HepG2 (cell line): Measurements from ENCODE around the gene TEX261. TPM values are rescaled to one million over a fixed set of nuclear protein-coding genes. Genes with fewer than 3 reads are reported as not detected.

Experiments
- AGO1 ChIP-seq: fragments of 200-400 bp; formaldehyde crosslinking; IDR thresholded peaks from 2 replicates; pipeline ENCODE4 v1.6.1; 2017; ENCODE audit warnings: mild to moderate bottlenecking, low read depth, low read length, moderate library complexity; ENCODE audit not compliant: poor library complexity, severe bottlenecking
- CBX5 ChIP-seq: sonication (generic); formaldehyde crosslinking; IDR thresholded peaks from 2 replicates; pipeline ENCODE4 v1.4.0; 2020; ENCODE audit warnings: missing genetic modification reagents, borderline replicate concordance
- CC2D1A ChIP-seq: sonication (generic); formaldehyde crosslinking; IDR thresholded peaks from 2 replicates; pipeline ENCODE4 v1.8.1; 2023; ENCODE audit warnings: mild to moderate bottlenecking, missing genetic modification reagents
- CEBPZ ChIP-seq: IDR thresholded peaks from 2 replicates; pipeline ENCODE4 v1.6.1; 2012; ENCODE audit warnings: low read length, improper control_type of control experiment
- GABPB1 ChIP-seq: IDR thresholded peaks from 2 replicates; pipeline ENCODE4 v1.6.1; 2016; ENCODE audit warnings: mild to moderate bottlenecking, missing genetic modification reagents, moderate library complexity, missing compliant biosample characterization
- HNRNPH1 ChIP-seq: fragments of 200-400 bp; formaldehyde crosslinking; optimal IDR thresholded peaks from 2 replicates; pipeline ENCODE3; 2017; ENCODE audit warnings: mild to moderate bottlenecking, low read depth, low read length
- HOMEZ ChIP-seq: IDR thresholded peaks from 2 replicates; pipeline ENCODE4 v1.6.1; 2016; ENCODE audit warnings: low read depth
- HOXA5 ChIP-seq: sonication (generic); formaldehyde crosslinking; IDR thresholded peaks from 2 replicates; pipeline ENCODE4 v1.4.0; 2020; ENCODE audit warnings: missing genetic modification reagents
- JARID2 ChIP-seq: sonication (generic); formaldehyde crosslinking; IDR thresholded peaks from 2 replicates; pipeline ENCODE4 v1.8.1; 2023; ENCODE audit warnings: missing genetic modification reagents, inconsistent platforms; ENCODE audit not compliant: insufficient replicate concordance
- KLF11 ChIP-seq: IDR thresholded peaks from 2 replicates; pipeline ENCODE4 v1.6.1; 2016; ENCODE audit warnings: missing compliant biosample characterization
- KLF15 ChIP-seq: sonication (generic); formaldehyde crosslinking; IDR thresholded peaks from 2 replicates; pipeline ENCODE4 v1.8.1; 2023; ENCODE audit warnings: borderline replicate concordance, mild to moderate bottlenecking, inconsistent platforms, missing genetic modification reagents, mixed read lengths
- NFE2L2 ChIP-seq: fragments of 150-350 bp; IDR thresholded peaks from 2 replicates; pipeline ENCODE4 v1.6.1; 2014; ENCODE audit warnings: low read length
- SNAPC2 ChIP-seq: sonication (generic); formaldehyde crosslinking; IDR thresholded peaks from 2 replicates; pipeline ENCODE4 v1.8.1; 2022; ENCODE audit warnings: mild to moderate bottlenecking, missing genetic modification reagents
- SOX6 ChIP-seq, 2 experiments: fragments of 450-650 bp in 1 of 2; sonication (generic) in 1 of 2; formaldehyde crosslinking in 1 of 2; IDR thresholded peaks; 2 replicates each; pipeline versions ENCODE4 v1.4.0 to v1.6.1; 2017 to 2020; ENCODE audit warnings: antibody characterized with exemption in 1 of 2, mild to moderate bottlenecking in 1 of 2, missing genetic modification reagents in 1 of 2
- TAF1 ChIP-seq: sonication (generic); formaldehyde crosslinking; IDR thresholded peaks from 2 replicates; pipeline ENCODE4 v1.4.0; 2020; ENCODE audit warnings: missing genetic modification reagents
- ZMYM4 ChIP-seq: sonication (generic); formaldehyde crosslinking; IDR thresholded peaks from 2 replicates; pipeline ENCODE4 v1.8.1; 2023; ENCODE audit warnings: mild to moderate bottlenecking, missing genetic modification reagents
- ZNF234 ChIP-seq: sonication (generic); formaldehyde crosslinking; conservative IDR thresholded peaks from 2 replicates; pipeline ENCODE4 v1.5.1; 2020; ENCODE audit warnings: mild to moderate bottlenecking, missing genetic modification reagents
- ZNF335 ChIP-seq: sonication (generic); formaldehyde crosslinking; IDR thresholded peaks from 2 replicates; pipeline ENCODE4 v1.4.0; 2020; ENCODE audit warnings: missing genetic modification reagents
- ZNF672 ChIP-seq: sonication (generic); formaldehyde crosslinking; IDR thresholded peaks from 2 replicates; pipeline ENCODE4 v1.8.1; 2022; ENCODE audit warnings: missing genetic modification reagents
- ZNF687 ChIP-seq: sonication (generic); formaldehyde crosslinking; IDR thresholded peaks from 2 replicates; pipeline ENCODE4 v1.5.1; 2020; ENCODE audit warnings: mild to moderate bottlenecking, missing genetic modification reagents, moderate library complexity
- ZNF746 ChIP-seq: sonication (generic); formaldehyde crosslinking; IDR thresholded peaks from 2 replicates; pipeline ENCODE4 v1.8.0; 2022; ENCODE audit warnings: mild to moderate bottlenecking, missing genetic modification reagents
- ZNF775 ChIP-seq: sonication (generic); formaldehyde crosslinking; IDR thresholded peaks from 2 replicates; pipeline ENCODE4 v1.4.0; 2020; ENCODE audit warnings: missing genetic modification reagents, mild to moderate bottlenecking, moderate library complexity, borderline replicate concordance
- ZNF841 ChIP-seq: sonication (generic); formaldehyde crosslinking; IDR thresholded peaks from 2 replicates; pipeline ENCODE4 v1.8.1; 2023; ENCODE audit warnings: missing genetic modification reagents, borderline replicate concordance
- polyA plus RNA-seq, 8 experiments: library from polyadenylated mRNA; depleted of rRNA in 3 of 8; stranded (reverse) in 7 of 8; unstranded in 1 of 8; fragments of >200 nt; fragmentation: Illumina TruSeq in 4 of 8; extraction: Trizol in 4 of 8; gene quantifications; 2 replicates each; pipeline versions ENCODE4 v1.2.1 to v1.2.3, GENCODE V29; 2011 to 2016; ENCODE audit warnings: low read depth in 4 of 8, missing spikeins in 1 of 8, mixed read lengths in 1 of 8; ENCODE audit not compliant: insufficient read depth in 1 of 8
- total RNA-seq, 5 experiments: library from RNA; depleted of rRNA; stranded (reverse); fragments of >200 nt; fragmentation: Illumina TruSeq; extraction: Trizol; gene quantifications; 2 replicates each; pipeline ENCODE4 v1.2.3, GENCODE V29; 2016; ENCODE audit warnings: low read depth in 1 of 5

The TEX261 gene
- total and polyA plus RNA-seq, 2 of the 13 experiments (the other 11 are each of a cell fraction or from before 2014, with no cell fraction given) = 43.8 to 78.7 TPM

GRCh38 chr2:70977605-70978205 is 17.0 kb downstream of the TEX261 start (continued):
- TF ChIP-seq CEBPZ (no peak), HOMEZ (CRISPR knock-in tag) (no peak), ZNF775 (CRISPR knock-in tag) (no peak), KLF15 (CRISPR knock-in tag) (no peak), ZNF841 (CRISPR knock-in tag) (no peak), ZMYM4 (CRISPR knock-in tag) (0 out of 2 replicates have a peak, but pooled peaks have one; percentile 4), ZNF746 (CRISPR knock-in tag) (no peak), SOX6 (IDR thresholded peaks at IDR 0.05) (no peak), SOX6 (CRISPR knock-in tag; IDR thresholded peaks at IDR 0.05) (no peak), GABPB1 (CRISPR knock-in tag) (no peak), ZNF672 (CRISPR knock-in tag) (no peak), TAF1 (no peak), KLF11 (no peak), HNRNPH1 (no peak), ZNF687 (CRISPR knock-in tag) (no peak), HOXA5 (0 out of 2 replicates have a peak, but pooled peaks have one; percentile 6), SNAPC2 (CRISPR knock-in tag) (no peak), ZNF234 (no peak), CC2D1A (CRISPR knock-in tag) (no peak), ZNF335 (no peak), NFE2L2 (no peak), AGO1 (no peak), JARID2 (CRISPR knock-in tag) (peak; percentile 12), CBX5 (CRISPR knock-in tag) (no peak)
